Camera-type eye (tissue), 1 donor: Measurements from ENCODE around the gene MMP1. TPM values are rescaled to one million over a fixed set of nuclear protein-coding genes. Genes with fewer than 3 reads are reported as not detected.

Experiments
- total RNA-seq: library from RNA; depleted of rRNA; stranded (reverse); fragments of >200 nt; gene quantifications from one replicate; pipeline ENCODE4 v1.2.3, GENCODE V29; 2014

The MMP1 gene
- not detected for total RNA-seq

DNA sequence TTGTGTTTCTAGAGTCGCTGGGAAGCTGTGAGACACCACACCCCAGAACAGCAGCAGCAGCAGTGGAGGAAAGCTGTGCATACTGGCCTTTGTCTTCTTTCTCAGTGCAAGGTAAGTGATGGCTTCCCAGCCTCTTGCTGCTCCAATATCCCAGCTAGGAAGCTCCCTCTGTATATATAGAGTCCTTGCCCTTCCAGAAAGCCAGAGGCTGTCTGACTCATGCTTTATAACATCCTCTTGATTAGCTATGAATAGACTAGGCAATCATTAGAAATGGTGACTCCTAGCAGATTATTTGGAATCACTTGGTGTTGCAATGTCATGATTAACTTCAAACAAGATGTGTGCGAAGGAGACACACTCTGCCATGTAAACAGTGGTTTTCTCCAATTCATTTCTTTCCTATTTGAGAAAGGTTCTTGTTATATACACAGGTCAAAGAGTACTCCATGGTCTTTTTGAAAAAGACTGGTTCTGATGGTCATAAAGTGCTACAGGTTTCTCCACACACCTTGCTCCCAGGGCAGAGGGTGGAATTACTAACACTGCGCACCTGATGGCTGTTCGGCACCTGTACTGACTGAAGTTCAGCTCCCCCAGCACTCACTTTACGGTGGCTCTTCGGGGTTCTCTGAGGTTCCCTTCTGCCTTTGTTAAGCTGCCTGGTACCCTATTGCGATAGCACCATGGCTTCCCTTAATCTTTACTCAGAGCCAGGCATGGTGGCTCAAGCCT lies at the start of gene MMP1:
MMP1 (minus strand) TSS at position 149 of the 735 bp plus-strand sequence; CDS start at position 81, 68 bp downstream.

DNA sequence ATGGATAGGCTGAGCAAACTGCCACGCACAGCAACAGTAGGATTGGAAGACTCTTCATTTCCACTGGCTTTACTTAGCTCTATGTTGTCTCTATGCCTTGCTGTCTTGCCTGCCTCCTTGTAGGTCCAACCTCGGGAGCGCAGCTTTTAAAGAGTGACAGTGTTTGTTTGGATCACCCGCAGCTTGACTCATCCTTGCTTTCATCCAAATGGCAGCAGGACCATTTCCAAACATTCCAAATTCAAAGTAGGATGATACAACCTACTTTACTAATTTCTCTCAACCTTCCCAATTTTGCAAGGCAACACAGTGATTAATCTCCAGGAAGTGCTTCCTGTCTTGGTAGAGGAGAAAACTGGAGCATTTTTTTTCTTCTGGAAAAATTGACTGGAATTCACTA lies 45.5 kb upstream of the MMP1 start, which contains the start of gene MMP3:
MMP3 (minus strand) TSS at position 121 of the 400 bp plus-strand sequence; CDS start at position 58, 63 bp downstream.

DNA sequence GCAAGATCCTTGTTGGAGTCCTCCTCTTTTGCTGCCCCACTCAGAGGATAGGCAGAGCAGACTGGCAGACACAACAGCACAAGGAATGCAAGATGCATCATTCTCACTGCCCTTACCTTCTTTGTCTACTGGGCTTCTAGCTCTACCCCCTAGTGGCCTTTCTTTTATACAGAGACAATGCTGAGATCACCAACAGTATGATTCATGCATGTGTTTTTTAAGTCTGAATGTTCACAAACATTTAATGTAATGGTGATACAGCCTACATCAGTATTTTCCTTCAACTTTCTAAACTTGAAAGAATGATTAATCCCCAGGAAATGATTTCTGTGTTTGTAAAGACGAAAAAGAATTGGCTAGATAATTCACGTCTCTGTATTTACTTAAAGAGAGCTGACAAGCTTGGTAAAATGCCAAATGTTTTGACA lies 17.5 kb downstream of the MMP1 start, which contains the start of gene MMP10:
MMP10 (minus strand) TSS at position 138 of the 428 bp plus-strand sequence; CDS start at position 101, 37 bp downstream.

Other genes starting within 250 kb of the MMP1 start
- 0.16 TPM for gene MMP20, start 172.8 kb downstream of the MMP1 start, total RNA-seq
- 1.2 TPM for gene MMP27, start 92.4 kb downstream of the MMP1 start, total RNA-seq
- gene MMP8, start 73.2 kb downstream of the MMP1 start, total RNA-seq, result not detected
- 1.3 TPM for gene MMP10, start 17.5 kb downstream of the MMP1 start, total RNA-seq
- not detected for gene MMP3, start 45.4 kb upstream of the MMP1 start, total RNA-seq
- gene MMP12, start 76.8 kb upstream of the MMP1 start, total RNA-seq, result not detected
- not detected for gene MMP13, start 157.6 kb upstream of the MMP1 start, total RNA-seq